HG03097 (cell line): ENCODE measurements around the gene RESF1.
A peak's percentile ranks its signal among the peaks of the same experiment; 100 is the strongest.

Experiments used
- ATAC-seq: cut with Tn5 transposase; IDR thresholded peaks from one replicate; pipeline ENCODE4 v1.9.1; 2021; ENCODE audit not compliant: unreplicated experiment, low FRiP score

Gene RESF1

DNA sequence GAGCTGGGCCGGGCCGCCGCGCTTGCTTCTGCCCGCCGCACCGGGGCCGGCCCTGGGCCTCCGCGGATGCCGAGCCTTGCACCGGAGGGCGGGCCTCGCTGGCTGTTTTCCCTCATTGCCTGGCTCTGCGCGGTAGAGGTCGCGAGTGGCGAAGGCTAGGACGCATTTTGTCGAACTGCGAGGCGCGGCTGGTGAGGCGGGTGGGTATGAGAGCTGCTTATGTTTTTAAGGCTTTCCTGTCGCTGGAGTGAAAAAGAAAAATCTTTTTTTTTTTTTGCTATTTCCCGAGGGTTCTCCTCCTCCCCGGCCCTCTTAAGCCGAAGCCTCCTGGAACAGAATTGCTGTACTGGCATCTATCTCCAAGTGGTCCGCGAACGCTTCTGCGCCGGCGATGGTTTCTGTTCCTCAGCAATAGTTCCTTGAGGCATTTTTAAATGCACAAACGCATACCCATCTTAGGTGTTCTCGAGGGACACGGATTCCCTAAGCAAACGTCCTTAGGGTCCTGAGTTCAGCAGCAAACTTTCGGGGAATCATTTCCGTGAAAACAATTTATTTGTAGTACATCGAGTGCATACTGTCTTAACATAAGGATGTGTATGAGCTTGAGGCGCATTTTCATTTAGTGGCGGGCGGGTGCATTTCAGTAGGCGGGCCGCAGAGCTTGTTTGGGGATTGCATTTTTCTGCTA, 631 bp downstream of the RESF1 start:
- ATAC-seq, result peak; percentile 38

GRCh38 chr12:31961137-31961536, 1.9 kb downstream of the RESF1 start:
- ATAC-seq, result no peak

- no peak for ATAC-seq
Measured at GRCh38 chr12:31962076-31962475, 2.9 kb downstream of the RESF1 start.

- ATAC-seq, result no peak
Measured at GRCh38 chr12:31964280-31964679, 5.1 kb downstream of the RESF1 start.

GRCh38 chr12:31965090-31965489, 5.9 kb downstream of the RESF1 start:
- no peak for ATAC-seq

- ATAC-seq, result no peak
Measured at GRCh38 chr12:31966558-31967205, 7.5 kb downstream of the RESF1 start.

DNA sequence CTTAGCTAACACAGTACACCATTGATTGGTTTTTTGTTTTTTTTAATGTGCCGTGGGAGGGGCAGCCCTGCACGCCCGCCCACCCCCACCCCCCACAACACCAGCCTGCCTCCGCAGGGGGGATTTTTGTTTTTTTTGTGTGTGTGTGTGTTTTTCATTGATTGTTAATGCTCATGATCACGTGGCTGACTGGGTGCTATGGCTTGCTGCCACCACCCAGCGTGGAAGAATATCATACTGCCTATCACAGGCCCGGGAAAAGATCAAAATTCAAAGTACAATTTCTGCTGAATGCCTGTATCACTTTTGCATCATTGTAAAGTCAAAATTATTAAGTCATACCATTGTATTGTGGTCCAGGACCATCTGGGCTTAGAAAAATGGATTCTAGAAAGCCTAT, 8.3 kb downstream of the RESF1 start:
- ATAC-seq, result no peak

DNA sequence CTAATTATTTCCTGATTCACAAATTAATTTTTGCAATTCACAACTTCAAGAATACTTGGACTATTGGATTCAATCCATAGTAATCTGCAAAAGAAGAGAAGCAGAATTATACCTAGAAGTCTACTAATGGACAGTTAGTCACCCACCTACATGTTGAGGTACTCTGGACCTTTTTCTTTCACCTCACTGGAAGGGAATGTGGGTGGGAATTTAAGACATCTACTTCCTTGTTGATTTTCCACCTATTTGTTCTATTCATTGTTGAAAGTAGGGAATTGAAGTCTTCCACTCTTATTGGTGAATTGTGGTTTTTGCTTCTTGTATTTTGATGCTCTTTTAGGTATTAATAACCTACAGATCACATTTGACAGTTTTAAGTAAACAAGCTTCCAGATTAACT, 11.0 kb downstream of the RESF1 start:
- ATAC-seq, result no peak

DNA sequence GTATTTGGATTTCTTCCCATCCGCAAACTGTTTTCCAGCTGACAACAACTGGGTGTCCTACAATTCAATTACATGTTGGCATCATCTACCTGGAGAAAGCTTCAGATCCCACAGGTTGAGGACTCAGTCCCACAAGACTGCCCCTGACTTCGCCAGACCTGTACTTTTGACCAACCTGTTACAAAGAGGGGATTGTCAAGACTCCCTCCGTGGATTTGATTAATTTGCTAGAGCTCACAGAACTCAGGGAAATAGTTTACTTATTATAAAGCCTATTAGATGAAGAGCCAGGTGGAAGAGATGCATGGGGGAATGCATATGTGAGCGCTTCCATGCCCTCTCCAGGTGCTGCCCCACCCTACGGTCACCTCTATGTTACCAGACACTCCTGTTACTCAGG, 14.6 kb downstream of the RESF1 start:
- no peak for ATAC-seq

DNA sequence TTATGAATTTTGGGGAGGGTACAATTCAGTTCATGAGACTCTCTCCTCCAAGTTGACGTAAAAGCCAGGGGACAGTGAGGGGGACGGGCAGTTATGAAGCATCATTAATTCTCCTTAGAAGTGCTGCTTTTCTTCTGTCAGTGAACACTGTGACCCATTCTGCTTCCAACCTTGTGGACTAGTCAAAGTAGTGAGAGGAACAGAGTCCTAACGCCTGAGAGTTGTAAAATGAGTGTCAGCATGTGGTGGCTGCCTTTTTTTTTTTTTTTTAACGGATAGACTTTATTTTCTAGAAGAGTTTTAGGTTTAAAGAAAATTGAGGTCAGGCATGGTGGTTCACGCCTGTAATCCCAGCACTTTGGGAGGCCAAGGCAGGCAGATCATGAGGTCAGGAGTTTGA, 15.5 kb downstream of the RESF1 start:
- ATAC-seq, result no peak

GRCh38 chr12:31984806-31985591, 25.8 kb downstream of the RESF1 start:
- no peak for ATAC-seq

GRCh38 chr12:31985832-31986231, 26.6 kb downstream of the RESF1 start:
- no peak for ATAC-seq

- no peak for ATAC-seq
Measured at GRCh38 chr12:31989571-31990362, 30.6 kb downstream of the RESF1 start.

- ATAC-seq, result no peak
Measured at GRCh38 chr12:31991146-31991545, 31.9 kb downstream of the RESF1 start.

- no peak for ATAC-seq
Measured at GRCh38 chr12:31991815-31992214, 32.6 kb downstream of the RESF1 start.

- no peak for ATAC-seq
Measured at GRCh38 chr12:31999692-32000091, 40.5 kb downstream of the RESF1 start.

- no peak for ATAC-seq
Measured at GRCh38 chr12:32000373-32001005, 41.3 kb downstream of the RESF1 start.

- ATAC-seq, result no peak
Measured at GRCh38 chr12:32002848-32003493, 43.8 kb downstream of the RESF1 start.

DNA sequence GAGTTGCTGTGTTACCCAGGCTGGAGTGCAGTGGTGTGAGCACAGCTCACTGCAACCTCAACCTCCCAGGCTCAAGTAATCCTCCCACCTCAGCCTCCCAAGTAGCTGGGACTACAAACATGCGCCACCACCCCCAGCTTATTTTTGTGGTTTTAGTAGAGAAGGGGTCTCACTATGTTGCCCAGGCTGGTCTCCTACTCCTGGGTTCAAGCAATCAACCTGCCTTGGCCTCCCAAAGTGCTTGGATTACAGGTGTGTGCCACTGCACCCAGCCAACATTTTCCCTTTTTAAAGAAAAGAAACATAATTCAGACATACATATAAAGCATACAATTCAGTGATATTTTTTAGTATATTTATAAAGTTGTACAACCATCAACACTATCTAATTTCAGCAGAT, 44.4 kb downstream of the RESF1 start:
- ATAC-seq, result no peak
